ENCODE measurements around the gene TAS2R16. TPM values are rescaled to one million over a fixed set of nuclear protein-coding genes. Genes with fewer than 3 reads are reported as not detected.

TAS2R16 gene
- total RNA-seq, 1 donor from 2014 or later, result not detected

DNA sequence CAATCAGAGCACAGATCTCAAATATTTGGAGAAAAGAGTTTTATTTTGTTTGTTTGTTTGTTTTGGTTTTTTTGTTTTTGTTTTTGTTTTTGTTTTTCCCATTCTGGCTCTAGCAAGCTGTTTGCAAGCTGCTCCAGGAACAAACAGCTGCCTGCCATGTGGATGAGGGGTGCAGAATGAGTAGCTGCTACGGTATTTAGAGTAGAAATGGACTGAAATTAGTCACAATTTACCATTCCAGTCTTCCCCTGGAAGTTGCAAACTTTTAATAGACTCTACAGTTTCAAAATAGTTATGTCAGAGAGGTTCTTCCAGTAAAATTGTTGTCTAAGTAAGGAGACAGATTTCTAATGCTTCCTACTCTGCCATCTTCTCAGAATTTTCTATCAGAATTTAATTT lies 27.1 kb upstream of the TAS2R16 start:
- TF ChIP-seq, protein P1, sequence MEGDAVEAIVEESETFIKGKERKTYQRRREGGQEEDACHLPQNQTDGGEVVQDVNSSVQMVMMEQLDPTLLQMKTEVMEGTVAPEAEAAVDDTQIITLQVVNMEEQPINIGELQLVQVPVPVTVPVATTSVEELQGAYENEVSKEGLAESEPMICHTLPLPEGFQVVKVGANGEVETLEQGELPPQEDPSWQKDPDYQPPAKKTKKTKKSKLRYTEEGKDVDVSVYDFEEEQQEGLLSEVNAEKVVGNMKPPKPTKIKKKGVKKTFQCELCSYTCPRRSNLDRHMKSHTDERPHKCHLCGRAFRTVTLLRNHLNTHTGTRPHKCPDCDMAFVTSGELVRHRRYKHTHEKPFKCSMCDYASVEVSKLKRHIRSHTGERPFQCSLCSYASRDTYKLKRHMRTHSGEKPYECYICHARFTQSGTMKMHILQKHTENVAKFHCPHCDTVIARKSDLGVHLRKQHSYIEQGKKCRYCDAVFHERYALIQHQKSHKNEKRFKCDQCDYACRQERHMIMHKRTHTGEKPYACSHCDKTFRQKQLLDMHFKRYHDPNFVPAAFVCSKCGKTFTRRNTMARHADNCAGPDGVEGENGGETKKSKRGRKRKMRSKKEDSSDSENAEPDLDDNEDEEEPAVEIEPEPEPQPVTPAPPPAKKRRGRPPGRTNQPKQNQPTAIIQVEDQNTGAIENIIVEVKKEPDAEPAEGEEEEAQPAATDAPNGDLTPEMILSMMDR (IDR thresholded peaks at IDR 0.05; ENCODE audit: unreplicated experiment), result no peak
- no peak overlapping the region for H3K27ac Mint-ChIP-seq
- no peak overlapping the region for H3K4me3 Mint-ChIP-seq
- no peak for DNase-seq (ENCODE audit: low spot score in 2 of 2, unreplicated experiment in 2 of 2)
- H3K36me3 Mint-ChIP-seq, result no peaks in the 10 kb centered on the region
- no peaks in the 10 kb centered on the region for H3K4me1 Mint-ChIP-seq
- peaks cover 2% of the 10 kb centered on the region for H3K27me3 Mint-ChIP-seq (ENCODE audit: low read depth)
- H3K9me3 Mint-ChIP-seq, result peaks cover 21% of the 10 kb centered on the region

DNA sequence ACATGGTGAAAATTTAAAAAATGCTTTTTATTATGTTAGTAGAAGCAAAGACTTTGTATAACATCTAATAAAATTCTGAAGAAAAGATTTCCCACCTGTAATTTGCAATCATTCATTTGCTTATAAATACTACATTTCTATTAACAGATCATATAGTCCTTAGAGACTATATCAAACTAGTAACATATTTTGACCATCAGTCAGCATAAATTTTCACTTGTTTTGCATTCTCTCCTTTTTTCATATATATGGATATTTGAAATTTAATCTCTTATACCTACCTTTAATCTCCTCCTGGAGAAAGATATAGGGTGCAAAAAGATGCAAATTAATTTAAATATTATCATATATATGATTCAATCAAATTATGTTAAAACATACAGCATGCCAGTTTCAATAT lies 16.9 kb upstream of the TAS2R16 start:
- TF ChIP-seq, protein P1 (IDR thresholded peaks at IDR 0.05; ENCODE audit: unreplicated experiment), result no peak
- DNase-seq (ENCODE audit: low spot score in 2 of 2, unreplicated experiment in 2 of 2), result no peak
- Mint-ChIP-seq H3K27me3 (ENCODE audit: low read depth) (no peaks in the 10 kb centered on the region), H3K36me3 (no peaks in the 10 kb centered on the region), H3K9me3 (no peaks in the 10 kb centered on the region), H3K4me1 (no peaks in the 10 kb centered on the region), H3K4me3 (no peak overlapping the region), H3K27ac (no peak overlapping the region)

DNA sequence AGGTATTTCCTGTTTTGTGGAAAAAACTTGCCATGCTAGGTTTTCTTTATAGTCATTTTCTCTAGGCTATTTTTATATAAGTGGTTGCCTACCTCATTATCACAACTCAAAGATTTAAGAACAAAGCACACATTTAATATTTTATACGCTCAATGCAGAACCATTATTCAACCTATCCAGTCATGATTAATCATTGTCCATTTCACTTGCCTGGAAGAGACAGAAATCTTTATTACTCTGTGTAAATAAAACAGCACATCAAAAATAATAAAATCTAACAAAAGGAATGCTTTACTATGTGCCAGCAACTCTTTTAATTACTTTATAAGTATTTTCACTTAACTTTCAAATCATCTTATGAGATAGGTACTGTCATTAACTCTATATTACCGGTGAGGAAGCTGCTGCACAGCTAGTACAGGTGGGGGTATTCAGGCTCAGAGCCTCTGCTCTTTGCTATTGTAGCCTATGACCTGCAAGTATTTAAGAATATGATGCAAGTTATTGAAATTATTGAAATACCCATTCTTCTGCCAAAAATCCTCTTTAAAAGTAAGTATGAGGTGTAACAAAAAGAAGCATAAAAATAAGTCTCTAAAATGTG lies 16.4 kb upstream of the TAS2R16 start:
- no peak overlapping the region for H3K27ac Mint-ChIP-seq
- no peaks in the 10 kb centered on the region for H3K4me1 Mint-ChIP-seq
- no peak for DNase-seq (ENCODE audit: low spot score in 2 of 2, unreplicated experiment in 2 of 2)
- no peaks in the 10 kb centered on the region for H3K36me3 Mint-ChIP-seq
- H3K9me3 Mint-ChIP-seq, result no peaks in the 10 kb centered on the region
- TF ChIP-seq, protein P1 (IDR thresholded peaks at IDR 0.05; ENCODE audit: unreplicated experiment), result no peak
- no peaks in the 10 kb centered on the region for H3K27me3 Mint-ChIP-seq (ENCODE audit: low read depth)
- no peak overlapping the region for H3K4me3 Mint-ChIP-seq

- Mint-ChIP-seq H3K4me1 (no peaks in the 10 kb centered on the region), H3K9me3 (no peaks in the 10 kb centered on the region), H3K36me3 (no peaks in the 10 kb centered on the region), H3K4me3 (no peak overlapping the region), H3K27me3 (ENCODE audit: low read depth) (no peaks in the 10 kb centered on the region), H3K27ac (no peak overlapping the region)
- TF ChIP-seq, protein P1 (IDR thresholded peaks at IDR 0.05; ENCODE audit: unreplicated experiment), result no peak
- DNase-seq (ENCODE audit: low spot score in 2 of 2, unreplicated experiment in 2 of 2), result no peak
These were observed 9.4 kb upstream of the TAS2R16 start for GRCh38 chr7:123004931-123005330.

DNA sequence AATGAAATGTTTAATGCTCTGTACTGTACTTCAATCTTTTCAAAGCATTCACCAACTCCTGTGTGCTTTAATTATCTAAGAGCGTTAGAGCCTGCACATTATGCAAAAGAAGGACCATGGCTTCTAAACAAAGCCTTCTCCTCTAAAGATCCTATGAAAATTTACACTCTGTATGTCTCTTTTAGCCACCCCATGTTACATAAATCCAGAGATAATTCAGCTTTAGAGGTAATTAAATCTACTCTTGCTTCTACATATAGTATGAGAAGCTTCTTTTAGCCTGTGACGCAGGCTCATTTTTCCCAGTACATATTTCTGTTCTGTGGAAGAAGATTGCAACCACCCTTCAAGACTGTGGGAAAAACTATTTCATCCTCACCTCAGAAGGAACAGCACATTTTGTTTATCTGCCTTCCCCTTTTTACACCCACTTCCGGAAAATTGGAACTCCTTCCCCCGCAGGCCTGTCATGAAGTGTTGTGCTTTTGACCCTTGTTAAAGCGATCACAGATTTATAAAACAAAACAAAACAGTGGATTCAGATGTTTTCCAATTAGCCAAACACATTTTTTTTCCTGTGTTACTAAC lies 8.1 kb upstream of the TAS2R16 start:
- Mint-ChIP-seq H3K27ac (no peak overlapping the region), H3K4me3 (no peak overlapping the region), H3K9me3 (peaks cover 4% of the 10 kb centered on the region), H3K27me3 (ENCODE audit: low read depth) (no peaks in the 10 kb centered on the region), H3K4me1 (no peaks in the 10 kb centered on the region), H3K36me3 (no peaks in the 10 kb centered on the region)
- TF ChIP-seq, protein P1 (IDR thresholded peaks at IDR 0.05; ENCODE audit: unreplicated experiment), result no peak
- DNase-seq (ENCODE audit: low spot score in 2 of 2, unreplicated experiment in 2 of 2), result no peak
